HG03196 (cell line): ENCODE measurements around the gene ERAL1.
"Not testable (repeated sequence)": the region's sequence is repeated elsewhere in the genome, so short reads cannot be mapped to it uniquely, and the experiment has no call there.

ENCODE experiments used
- ATAC-seq: cut with Tn5 transposase; IDR thresholded peaks from one replicate; pipeline ENCODE4 v1.9.1; 2021; ENCODE audit not compliant: unreplicated experiment

ERAL1 gene

GRCh38 chr17:28849281-28849680 lies 5.5 kb upstream of the ERAL1 start:
- no peak for ATAC-seq

- no peak for ATAC-seq
Observed at GRCh38 chr17:28853295-28853694, 1.5 kb upstream of the ERAL1 start.

- no peak for ATAC-seq
Observed at GRCh38 chr17:28855336-28855679, 492 bp downstream of the ERAL1 start.

GRCh38 chr17:28856028-28856574 lies 1.3 kb downstream of the ERAL1 start:
- no peak for ATAC-seq

- no peak for ATAC-seq
Observed at GRCh38 chr17:28857905-28858800, 3.3 kb downstream of the ERAL1 start.

GRCh38 chr17:28858801-28859355 lies 4.1 kb downstream of the ERAL1 start:
- ATAC-seq, result no peak

- ATAC-seq, result no peak
Observed at GRCh38 chr17:28860363-28860808, 5.6 kb downstream of the ERAL1 start.

- ATAC-seq, result no peak
Observed at GRCh38 chr17:28861393-28862203, 6.8 kb downstream of the ERAL1 start.

- ATAC-seq, result no peak
Observed at GRCh38 chr17:28862561-28862960, 7.7 kb downstream of the ERAL1 start.

- ATAC-seq, result no peak
Observed at GRCh38 chr17:28863953-28864352, 9.1 kb downstream of the ERAL1 start.

GRCh38 chr17:28864991-28865849 lies 10.4 kb downstream of the ERAL1 start:
- no peak for ATAC-seq

GRCh38 chr17:28865946-28866752 lies 11.3 kb downstream of the ERAL1 start:
- no peak for ATAC-seq

- no peak for ATAC-seq
Observed at GRCh38 chr17:28867276-28867675, 12.5 kb downstream of the ERAL1 start.

- ATAC-seq, result peak; percentile 87
Observed at GRCh38 chr17:28871056-28871579, 16.3 kb downstream of the ERAL1 start.

- ATAC-seq, result no peak
Observed at GRCh38 chr17:28873839-28874238, 19.0 kb downstream of the ERAL1 start.

- ATAC-seq, result no peak
Observed at GRCh38 chr17:28874750-28875149, 19.9 kb downstream of the ERAL1 start.

- ATAC-seq, result no peak
Observed at GRCh38 chr17:28875848-28876550, 21.2 kb downstream of the ERAL1 start.

- ATAC-seq, result not testable (repeated sequence)
Observed at GRCh38 chr17:28877150-28877711, 22.4 kb downstream of the ERAL1 start.
